CD4-positive, alpha-beta T cell treated with Interleukin-15 for 4 hours (primary cell): Measurements from ENCODE around the gene PDSS2.

Source experiments
- DNase-seq: peaks from one replicate; pipeline ENCODE4 v3.0.0-alpha.2; 2020; ENCODE audit warnings: low spot score

The PDSS2 gene

GRCh38 chr6:107116328-107116892, 343.0 kb downstream of the PDSS2 start:
- DNase-seq, result peak; percentile 9

- DNase-seq, result no peak
These were observed 343.6 kb downstream of the PDSS2 start for GRCh38 chr6:107115695-107116327.

GRCh38 chr6:107114926-107115694, 344.3 kb downstream of the PDSS2 start, which contains the start of gene BEND3:
BEND3 (minus strand) TSS chr6:107115515; CDS start chr6:107099285, 16,230 bp downstream.
- peak; percentile 35 for DNase-seq

- peak; percentile 66 for DNase-seq
These were observed 345.0 kb downstream of the PDSS2 start for GRCh38 chr6:107114213-107114925.

GRCh38 chr6:107110200-107110599, 349.2 kb downstream of the PDSS2 start:
- no peak for DNase-seq

- no peak for DNase-seq
These were observed 351.0 kb downstream of the PDSS2 start for GRCh38 chr6:107108201-107108890.

GRCh38 chr6:107107791-107108190, 351.6 kb downstream of the PDSS2 start:
- DNase-seq, result no peak

- no peak for DNase-seq
These were observed 353.2 kb downstream of the PDSS2 start for GRCh38 chr6:107106165-107106564.

GRCh38 chr6:107105511-107106116, 353.8 kb downstream of the PDSS2 start:
- DNase-seq, result no peak

- no peak for DNase-seq
These were observed 356.3 kb downstream of the PDSS2 start for GRCh38 chr6:107103082-107103481.
